B cell (primary cell): ENCODE measurements around the gene F13A1. TPM values are rescaled to one million over a fixed set of nuclear protein-coding genes. Genes with fewer than 3 reads are reported as not detected.

ENCODE experiments used
- ATAC-seq: fragments of 200-7000 bp; cut with Tn5 transposase; one replicate; pipeline ENCODE4 v1.10.0; 2021; ENCODE audit warnings: low read depth, mild to moderate bottlenecking, moderate number of reproducible peaks, moderate library complexity
- CTCF ChIA-PET: fragments of 350-600 bp; sonication (Branson Sonifier 250); formaldehyde crosslinking; loops from one replicate; lab custom pipeline; 2021; ENCODE audit warnings: antibody characterized with exemption, inconsistent platforms; lab: Charles Lee
- POLR2A ChIA-PET: fragments of 350-600 bp; sonication (Branson Sonifier 250); formaldehyde crosslinking; loops from one replicate; lab custom pipeline; 2021; ENCODE audit warnings: antibody characterized with exemption; lab: Charles Lee
- DNase-seq: peaks from one replicate; pipeline ENCODE4 v3.0.0; 2013
- H2AFZ ChIP-seq: 2 replicates; pipeline ENCODE4 v1.6.1; 2012; ENCODE audit warnings: mild to moderate bottlenecking, low read depth, low read length; ENCODE audit not compliant: insufficient read depth, poor library complexity, severe bottlenecking
- H3K27ac ChIP-seq, 2 donors: 1 replicate in 1 of 2; 2 replicates in 1 of 2; pipeline ENCODE4 v1.5.1; 2012 to 2013; ENCODE audit warnings: low read length in 2 of 2, mild to moderate bottlenecking in 2 of 2, moderate library complexity in 1 of 2
- H3K27me3 ChIP-seq, 4 experiments: fragments of 200-600 bp in 1 of 4; sonication (generic) in 1 of 4; replicated peaks in 1 of 4; 1 replicate in 2 of 4; 2 replicates in 2 of 4; pipeline versions ENCODE4 v1.6.1 to v1.7.0; 2013 to 2016; ENCODE audit warnings: low read length in 3 of 4, mild to moderate bottlenecking in 2 of 4, mixed read lengths in 1 of 4, moderate library complexity in 1 of 4; ENCODE audit not compliant: insufficient read depth in 4 of 4, control insufficient read depth in 3 of 4; ENCODE audit errors: control extremely low read depth in 1 of 4
- H3K36me3 ChIP-seq, 2 experiments: replicated peaks in 1 of 2; 1 replicate in 1 of 2; 2 replicates in 1 of 2; pipeline versions ENCODE4 v1.6.1 to v1.7.1; 2013; ENCODE audit warnings: low read length in 1 of 2; ENCODE audit not compliant: insufficient read depth in 2 of 2, control insufficient read depth in 1 of 2; ENCODE audit errors: control extremely low read depth in 1 of 2, extremely low read depth in 1 of 2
- H3K4me1 ChIP-seq, 2 donors: fragments of 200-600 bp in 1 of 2; sonication (generic) in 1 of 2; 1 replicate in 1 of 2; 2 replicates in 1 of 2; pipeline versions ENCODE4 v1.5.1 to v1.6.1; 2013 to 2017; ENCODE audit warnings: low read length in 2 of 2; ENCODE audit not compliant: control insufficient read depth in 2 of 2, insufficient read depth in 2 of 2
- H3K4me2 ChIP-seq: replicated peaks from 2 replicates; pipeline ENCODE3; 2012; ENCODE audit warnings: mild to moderate bottlenecking, low read depth, low read length; ENCODE audit not compliant: poor library complexity, severe bottlenecking
- H3K4me3 ChIP-seq, 5 experiments: fragments of 200-600 bp in 1 of 5; sonication (generic) in 1 of 5; 1 replicate in 3 of 5; 2 replicates in 2 of 5; pipeline versions ENCODE4 v1.5.1 to v1.7.0; 2011 to 2016; ENCODE audit warnings: low read length in 4 of 5, mild to moderate bottlenecking in 4 of 5, low read depth in 2 of 5, control low read depth in 1 of 5, moderate library complexity in 1 of 5; ENCODE audit not compliant: insufficient read depth in 1 of 5; ENCODE audit errors: control extremely low read depth in 1 of 5, extremely low read depth in 1 of 5
- H3K79me2 ChIP-seq: fragments of 200-600 bp; sonication (generic); one replicate; pipeline ENCODE4 v1.6.0; 2016; ENCODE audit warnings: low read length; ENCODE audit not compliant: control insufficient read depth, insufficient read depth
- H3K9ac ChIP-seq: fragments of 200-600 bp; sonication (generic); 2 replicates; pipeline ENCODE4 v1.6.1; 2017; ENCODE audit warnings: mild to moderate bottlenecking, low read length, moderate library complexity
- H3K9me3 ChIP-seq, 3 donors: one replicate each; pipeline versions ENCODE4 v1.6.1 to v1.7.1; 2013; ENCODE audit warnings: low read length in 2 of 3; ENCODE audit not compliant: control insufficient read depth in 2 of 3, insufficient read depth in 1 of 3; ENCODE audit errors: control extremely low read depth in 1 of 3
- H4K20me1 ChIP-seq: 2 replicates; pipeline ENCODE4 v1.6.0; 2012; ENCODE audit warnings: mild to moderate bottlenecking, low read length; ENCODE audit not compliant: insufficient read depth, control insufficient read depth, poor library complexity, severe bottlenecking
- H3K27ac Mint-ChIP-seq: one replicate; pipeline ENCODE4 v1.8.0; 2021; ENCODE audit warnings: mixed read lengths
- H3K27me3 Mint-ChIP-seq: one replicate; pipeline ENCODE4 v1.8.0; 2021; ENCODE audit warnings: mixed read lengths
- H3K4me1 Mint-ChIP-seq: one replicate; pipeline ENCODE4 v1.8.0; 2021; ENCODE audit warnings: mixed read lengths
- H3K4me3 Mint-ChIP-seq: one replicate; pipeline ENCODE4 v1.8.0; 2021; ENCODE audit warnings: mixed read lengths
- H3K9me3 Mint-ChIP-seq: one replicate; pipeline ENCODE4 v1.8.0; 2022; ENCODE audit warnings: mixed read lengths; ENCODE audit not compliant: insufficient read depth
- CTCF ChIP-seq: fragments of 200-600 bp; IDR thresholded peaks from one replicate; pipeline ENCODE4 v1.8.0; 2022; ENCODE audit warnings: antibody characterized with exemption, mild to moderate bottlenecking
- EZH2 ChIP-seq: IDR thresholded peaks from 2 replicates; pipeline ENCODE4 v1.6.1; 2012; ENCODE audit warnings: borderline replicate concordance, low read depth, mild to moderate bottlenecking, moderate library complexity, low read length; ENCODE audit not compliant: insufficient read depth, poor library complexity, severe bottlenecking
- WGBS: methylation state at CpG from one replicate; pipeline ENCODE4 v1.1.5; 2013; ENCODE audit warnings: missing lambda C conversion rate; ENCODE audit not compliant: insufficient coverage; 5-methylcytosine and 5-hydroxymethylcytosine counted together
- intact Hi-C: fragments of 100-400 bp; cut with micrococcal nuclease; formaldehyde crosslinking; loops from one replicate; pipeline ENCODE4 v1.10.0; 2022
- polyA plus RNA-seq: library from polyadenylated mRNA; depleted of rRNA; stranded (reverse); fragments of >200 nt; gene quantifications from 2 replicates; pipeline ENCODE4 v1.2.3, GENCODE V29; 2012
- total RNA-seq, 2 donors: library from RNA; stranded (reverse); fragments of 120-200 nt in 1 of 2; gene quantifications; 1 replicate in 1 of 2; 2 replicates in 1 of 2; pipeline versions ENCODE4 v1.2.3 to v1.2.4, GENCODE V29; 2013 to 2022

F13A1 gene
- total and polyA plus RNA-seq, 2 donors (not counting 1 experiment from before 2014, with no cell fraction given): 0.43 to 2.0 TPM

GRCh38 chr6:6368040-6368683 lies 47.7 kb upstream of the F13A1 start:
- Histone ChIP-seq H3K79me2 (no peaks in the 10 kb centered on the region), H3K27me3 (no peaks in the 10 kb centered on the region), H3K4me3 (no peak overlapping the region), H4K20me1 (no peaks in the 10 kb centered on the region), H3K9me3 (no peaks in the 10 kb centered on the region), H3K4me1 (no peaks in the 10 kb centered on the region), H3K36me3 (no peaks in the 10 kb centered on the region), H2AFZ (no peak overlapping the region), H3K4me2 (no peak overlapping the region), H3K9ac (no peak overlapping the region), H3K27ac (no peak overlapping the region)
- no peak for ATAC-seq
- Mint-ChIP-seq H3K27me3 (no peaks in the 10 kb centered on the region), H3K9me3 (peaks cover 2% of the 10 kb centered on the region), H3K4me3 (no peak overlapping the region), H3K27ac (no peak overlapping the region), H3K4me1 (no peaks in the 10 kb centered on the region)
- DNase-seq: no peak
- TF ChIP-seq EZH2 (no peak), CTCF (no peak)
- intact Hi-C loops: no loop called here
- WGBS: no CpG with 5 or more reads among the region's 3 CpGs
- ChIA-PET CTCF (no interaction called here), POLR2A (no interaction called here)

- Mint-ChIP-seq H3K4me3 (no peak overlapping the region), H3K9me3 (peaks cover 2% of the 10 kb centered on the region), H3K27me3 (no peaks in the 10 kb centered on the region), H3K4me1 (no peaks in the 10 kb centered on the region), H3K27ac (no peak overlapping the region)
- intact Hi-C loops: no loop called here
- H3K36me3 ChIP-seq: no peaks in the 10 kb centered on the region
- DNase-seq (no peak), ATAC-seq (no peak)
- no peaks in the 10 kb centered on the region for H3K9me3 ChIP-seq
- H3K79me2 ChIP-seq: no peaks in the 10 kb centered on the region
- 93% methylated on average over 7 of the region's 8 CpGs for WGBS
- H3K4me1 ChIP-seq: no peaks in the 10 kb centered on the region
- no peak overlapping the region for H3K4me3 ChIP-seq
- H3K27ac ChIP-seq: no peak overlapping the region
- no peaks in the 10 kb centered on the region for H3K27me3 ChIP-seq
- no peak overlapping the region for H3K9ac ChIP-seq
- TF ChIP-seq EZH2 (no peak), CTCF (no peak)
- POLR2A ChIA-PET: interaction anchor here (0.6 kb wide), 1 partner anchor 34 kb away, joined by 3 read pairs; no protein-coding TSS in a partner anchor
- CTCF ChIA-PET: interaction anchor here (0.6 kb wide), 1 partner anchor 34 kb away, joined by 3 read pairs; no protein-coding TSS in a partner anchor
- no peak overlapping the region for H2AFZ ChIP-seq
- H4K20me1 ChIP-seq: no peaks in the 10 kb centered on the region
- no peak overlapping the region for H3K4me2 ChIP-seq
Measured at GRCh38 chr6:6366803-6367202, 46.3 kb upstream of the F13A1 start.
